ENCODE data around the gene CACNA1C.

The CACNA1C gene

GRCh38 chr12:2541631-2542204 is 488.9 kb downstream of the CACNA1C start:
- DNase-seq = no peak

GRCh38 chr12:2543801-2544200 is 491.0 kb downstream of the CACNA1C start:
- DNase-seq = no peak

- no peak for DNase-seq
These were observed 491.4 kb downstream of the CACNA1C start for GRCh38 chr12:2544230-2544629.

GRCh38 chr12:2547273-2548044 is 494.7 kb downstream of the CACNA1C start:
- DNase-seq = no peak

- no peak for DNase-seq
These were observed 495.3 kb downstream of the CACNA1C start for GRCh38 chr12:2548081-2548480.

- no peak for DNase-seq
These were observed 498.0 kb downstream of the CACNA1C start for GRCh38 chr12:2550561-2551411.

GRCh38 chr12:2551412-2551900 is 498.7 kb downstream of the CACNA1C start:
- DNase-seq = no peak

- no peak for DNase-seq
These were observed 499.4 kb downstream of the CACNA1C start for GRCh38 chr12:2552000-2552756.

GRCh38 chr12:2553388-2554126 is 500.8 kb downstream of the CACNA1C start:
- DNase-seq = no peak

- DNase-seq = peak; percentile 0
These were observed 502.8 kb downstream of the CACNA1C start for GRCh38 chr12:2555487-2556082.

- DNase-seq = no peak
These were observed 504.8 kb downstream of the CACNA1C start for GRCh38 chr12:2557597-2557996.

- DNase-seq = no peak
These were observed 507.1 kb downstream of the CACNA1C start for GRCh38 chr12:2559931-2560330.

- DNase-seq = no peak
These were observed 507.6 kb downstream of the CACNA1C start for GRCh38 chr12:2560356-2560755.

- DNase-seq = no peak
These were observed 508.6 kb downstream of the CACNA1C start for GRCh38 chr12:2561367-2561766.

- no peak for DNase-seq
These were observed 509.6 kb downstream of the CACNA1C start for GRCh38 chr12:2562400-2562799.

- DNase-seq = no peak
These were observed 510.9 kb downstream of the CACNA1C start for GRCh38 chr12:2563709-2564108.

GRCh38 chr12:2566161-2566560 is 513.4 kb downstream of the CACNA1C start:
- DNase-seq = no peak

GRCh38 chr12:2567711-2568110 is 514.9 kb downstream of the CACNA1C start:
- DNase-seq = no peak

- no peak for DNase-seq
These were observed 517.8 kb downstream of the CACNA1C start for GRCh38 chr12:2570562-2570961.

GRCh38 chr12:2574355-2574935 is 521.7 kb downstream of the CACNA1C start:
- DNase-seq = no peak

GRCh38 chr12:2575245-2575644 is 522.5 kb downstream of the CACNA1C start:
- no peak for DNase-seq
